Measurements from ENCODE around the gene RIMS4. TPM values are rescaled to one million over a fixed set of nuclear protein-coding genes. Genes with fewer than 3 reads are reported as not detected.

The RIMS4 gene
- polyA plus RNA-seq, 1 experiment, result not detected

- ChIA-PET CTCF (interaction anchor here (0.6 to 4.7 kb wide), 6 partner anchors 11 to 30 kb away, joined by 3 to 25 read pairs (median 4); no protein-coding TSS in a partner anchor), POLR2A (no interaction called here)
Measured at GRCh38 chr20:44703956-44704488, 106.3 kb downstream of the RIMS4 start.

DNA sequence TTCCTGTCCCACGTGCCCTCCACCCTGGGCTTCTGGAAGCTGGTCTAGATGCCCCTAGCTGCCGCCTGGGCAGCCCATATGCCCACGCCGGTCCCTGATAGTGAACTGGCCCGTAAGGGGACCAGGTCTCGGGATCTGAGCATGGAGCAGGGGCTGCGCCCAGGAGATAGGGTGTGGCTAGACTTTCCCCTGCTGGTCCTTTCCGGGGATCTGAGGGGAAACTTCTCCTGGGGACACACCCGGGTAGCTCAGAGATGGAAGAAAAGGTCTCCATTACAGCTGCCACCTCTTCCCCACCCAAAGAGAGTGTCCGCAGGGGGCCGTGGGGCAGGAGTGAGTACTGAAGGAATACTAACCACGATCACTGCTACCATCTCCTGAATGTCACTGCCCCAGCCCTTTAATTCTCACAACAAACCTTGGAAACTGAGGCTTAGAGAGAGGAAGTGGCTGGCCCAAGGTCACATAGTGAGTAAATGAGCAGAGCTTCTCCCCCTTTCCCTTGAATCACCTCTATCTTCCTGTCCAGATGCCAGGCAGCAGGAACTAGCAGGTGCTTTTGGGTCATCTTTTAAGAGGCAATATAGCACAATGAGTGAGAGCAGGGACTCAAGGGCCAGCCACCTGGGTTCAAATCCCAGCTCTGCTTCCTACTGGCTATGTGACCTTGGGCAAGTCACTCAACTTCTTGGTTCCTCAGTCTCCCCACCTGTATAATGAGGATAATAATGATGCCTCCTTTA lies 107.0 kb downstream of the RIMS4 start:
- no peak for TF ChIP-seq CTCF (IDR thresholded peaks at IDR 0.05; ENCODE audit: insufficient read depth, low read depth, low read length)
- H3K27me3 ChIP-seq (ENCODE audit: control insufficient read depth, insufficient read depth, low read length), result no peaks in the 10 kb centered on the region
- no peak for DNase-seq (ENCODE audit: low read depth)
- H3K36me3 ChIP-seq (ENCODE audit: control insufficient read depth, insufficient read depth, low read length), result no peaks in the 10 kb centered on the region
- no peak overlapping the region for H3K4me3 ChIP-seq (ENCODE audit: low read depth, low read length)
- POLR2A ChIA-PET, result no interaction called here
- CTCF ChIA-PET, result interaction anchor here (1.0 to 4.7 kb wide), 7 partner anchors 11 to 29 kb away, joined by 3 to 25 read pairs (median 5); partner anchors contain the start of gene CCN5

More at GRCh38 chr20:44703956-44704488, 106.3 kb downstream of the RIMS4 start:
- TF ChIP-seq CTCF (IDR thresholded peaks at IDR 0.05; ENCODE audit: insufficient read depth, low read depth, low read length), result no peak
- Histone ChIP-seq H3K4me3 (ENCODE audit: low read depth, low read length) (no peak overlapping the region), H3K27me3 (ENCODE audit: control insufficient read depth, insufficient read depth, low read length) (no peaks in the 10 kb centered on the region), H3K36me3 (ENCODE audit: control insufficient read depth, insufficient read depth, low read length) (no peaks in the 10 kb centered on the region)
- no peak for DNase-seq (ENCODE audit: low read depth)

- no peak for TF ChIP-seq CTCF (IDR thresholded peaks at IDR 0.05; ENCODE audit: insufficient read depth, low read depth, low read length)
- H3K4me3 ChIP-seq (ENCODE audit: low read depth, low read length), result no peak overlapping the region
- peak; percentile 57 for DNase-seq (ENCODE audit: low read depth)
- no peaks in the 10 kb centered on the region for H3K36me3 ChIP-seq (ENCODE audit: control insufficient read depth, insufficient read depth, low read length)
- H3K27me3 ChIP-seq (ENCODE audit: control insufficient read depth, insufficient read depth, low read length), result no peaks in the 10 kb centered on the region
- CTCF ChIA-PET, result interaction anchor here (0.7 to 4.7 kb wide), 9 partner anchors 12 to 611 kb away, joined by 3 to 25 read pairs (median 5); partner anchors contain the start of gene CCN5
- POLR2A ChIA-PET, result no interaction called here
Measured at GRCh38 chr20:44702776-44703175, 107.6 kb downstream of the RIMS4 start.

GRCh38 chr20:44701858-44702256 lies 108.5 kb downstream of the RIMS4 start:
- CTCF ChIA-PET, result interaction anchor here (1.4 to 4.7 kb wide), 4 partner anchors 16 to 31 kb away, joined by 4 to 25 read pairs (median 7); no protein-coding TSS in a partner anchor
- Histone ChIP-seq H3K27me3 (ENCODE audit: control insufficient read depth, insufficient read depth, low read length) (no peaks in the 10 kb centered on the region), H3K36me3 (ENCODE audit: control insufficient read depth, insufficient read depth, low read length) (no peaks in the 10 kb centered on the region), H3K4me3 (ENCODE audit: low read depth, low read length) (no peak overlapping the region)
- TF ChIP-seq CTCF (IDR thresholded peaks at IDR 0.05; ENCODE audit: insufficient read depth, low read depth, low read length), result no peak
- no peak for DNase-seq (ENCODE audit: low read depth)
- POLR2A ChIA-PET, result no interaction called here

Other genes with a start within 250 kb of the RIMS4 start
- gene PKIG, start 228.0 kb downstream of the RIMS4 start, polyA plus RNA-seq (2011; rRNA removed), result 130 and 186 TPM in 2 replicates
- 18.7 and 24.7 TPM in 2 replicates for gene ADA, start 158.8 kb downstream of the RIMS4 start, polyA plus RNA-seq (2011; rRNA removed)
- gene CCN5, start 95.2 kb downstream of the RIMS4 start, polyA plus RNA-seq (2011; rRNA removed), result 0.91 and 2.0 TPM in 2 replicates
- 0.58 and 0.82 TPM in 2 replicates for gene KCNK15, start 64.7 kb downstream of the RIMS4 start, polyA plus RNA-seq (2011; rRNA removed)
- 60.5 and 114 TPM in 2 replicates for gene YWHAB, start 75.2 kb upstream of the RIMS4 start, polyA plus RNA-seq (2011; rRNA removed)
- 40.5 and 55.0 TPM in 2 replicates for gene PABPC1L, start 99.5 kb upstream of the RIMS4 start, polyA plus RNA-seq (2011; rRNA removed)
- gene TOMM34, start 149.9 kb upstream of the RIMS4 start, polyA plus RNA-seq (2011; rRNA removed), result 37.9 and 48.6 TPM in 2 replicates
- 12.4 and 19.9 TPM in 2 replicates for gene STK4, start 156.0 kb upstream of the RIMS4 start, polyA plus RNA-seq (2011; rRNA removed)